HepG2 (cell line): ENCODE results near the gene CRNKL1. TPM values are rescaled to one million over a fixed set of nuclear protein-coding genes. Genes with fewer than 3 reads are reported as not detected.
A peak's percentile ranks its signal among the peaks of the same experiment; 100 is the strongest.

Experiments used
- GLMP ChIP-seq: sonication (generic); formaldehyde crosslinking; IDR thresholded peaks from 2 replicates; pipeline ENCODE4 v1.9.0; 2021; ENCODE audit warnings: missing genetic modification reagents, mild to moderate bottlenecking, borderline replicate concordance
- GMEB1 ChIP-seq: sonication (generic); formaldehyde crosslinking; IDR thresholded peaks from 2 replicates; pipeline ENCODE4 v1.5.1; 2020; ENCODE audit warnings: missing genetic modification reagents, mild to moderate bottlenecking, borderline replicate concordance
- IRX3 ChIP-seq: sonication (generic); formaldehyde crosslinking; IDR thresholded peaks from 2 replicates; pipeline ENCODE4 v1.8.1; 2023; ENCODE audit warnings: mild to moderate bottlenecking, low read depth, missing genetic modification reagents, borderline replicate concordance
- KIAA2018 ChIP-seq: sonication (generic); formaldehyde crosslinking; IDR thresholded peaks from 2 replicates; pipeline ENCODE4 v1.5.0; 2020; ENCODE audit warnings: mild to moderate bottlenecking, missing genetic modification reagents, borderline replicate concordance
- PRDM4 ChIP-seq: sonication (generic); formaldehyde crosslinking; IDR thresholded peaks from 2 replicates; pipeline ENCODE4 v1.9.0; 2021; ENCODE audit warnings: missing genetic modification reagents, borderline replicate concordance
- RXRA ChIP-seq: sonication (generic); formaldehyde crosslinking; IDR thresholded peaks from 2 replicates; pipeline ENCODE4 v1.5.1; 2020; ENCODE audit warnings: missing genetic modification reagents
- TBX2 ChIP-seq: sonication (generic); formaldehyde crosslinking; IDR thresholded peaks from 2 replicates; pipeline ENCODE4 v1.5.0; 2020; ENCODE audit warnings: missing genetic modification reagents, mild to moderate bottlenecking, borderline replicate concordance
- ZNF224 ChIP-seq: sonication (generic); formaldehyde crosslinking; IDR thresholded peaks from 2 replicates; pipeline ENCODE4 v1.5.0; 2020; ENCODE audit warnings: mild to moderate bottlenecking, missing genetic modification reagents
- polyA plus RNA-seq, 8 experiments: library from polyadenylated mRNA; depleted of rRNA in 3 of 8; stranded (reverse) in 7 of 8; unstranded in 1 of 8; fragments of >200 nt; fragmentation: Illumina TruSeq in 4 of 8; extraction: Trizol in 4 of 8; gene quantifications; 2 replicates each; pipeline versions ENCODE4 v1.2.1 to v1.2.3, GENCODE V29; 2011 to 2016; ENCODE audit warnings: low read depth in 4 of 8, missing spikeins in 1 of 8, mixed read lengths in 1 of 8; ENCODE audit not compliant: insufficient read depth in 1 of 8
- total RNA-seq, 5 experiments: library from RNA; depleted of rRNA; stranded (reverse); fragments of >200 nt; fragmentation: Illumina TruSeq; extraction: Trizol; gene quantifications; 2 replicates each; pipeline ENCODE4 v1.2.3, GENCODE V29; 2016; ENCODE audit warnings: low read depth in 1 of 5
- TF ChIP-seq, protein P1 (sequence below): sonication (generic); formaldehyde crosslinking; IDR thresholded peaks from 2 replicates; pipeline ENCODE4 v1.8.0; 2022; ENCODE audit warnings: mild to moderate bottlenecking, missing genetic modification reagents
- TF ChIP-seq, protein P2 (sequence below): IDR thresholded peaks from 2 replicates; pipeline ENCODE4 v1.6.1; 2016; ENCODE audit warnings: missing compliant biosample characterization, missing genetic modification reagents, borderline replicate concordance

The CRNKL1 gene
- total and polyA plus RNA-seq, 2 of the 13 experiments (the other 11 are each of a cell fraction or from before 2014, with no cell fraction given), result 12.3 to 64.5 TPM

- no peak for TF ChIP-seq RXRA (CRISPR knock-in tag)
- no peak for TF ChIP-seq GMEB1 (CRISPR knock-in tag)
- peak; percentile 79; the same call in 1 of the 2 replicates for TF ChIP-seq IRX3 (CRISPR knock-in tag)
- TF ChIP-seq GLMP, result no peak
- no peak for TF ChIP-seq PRDM4 (CRISPR knock-in tag)
- TF ChIP-seq, protein P1, sequence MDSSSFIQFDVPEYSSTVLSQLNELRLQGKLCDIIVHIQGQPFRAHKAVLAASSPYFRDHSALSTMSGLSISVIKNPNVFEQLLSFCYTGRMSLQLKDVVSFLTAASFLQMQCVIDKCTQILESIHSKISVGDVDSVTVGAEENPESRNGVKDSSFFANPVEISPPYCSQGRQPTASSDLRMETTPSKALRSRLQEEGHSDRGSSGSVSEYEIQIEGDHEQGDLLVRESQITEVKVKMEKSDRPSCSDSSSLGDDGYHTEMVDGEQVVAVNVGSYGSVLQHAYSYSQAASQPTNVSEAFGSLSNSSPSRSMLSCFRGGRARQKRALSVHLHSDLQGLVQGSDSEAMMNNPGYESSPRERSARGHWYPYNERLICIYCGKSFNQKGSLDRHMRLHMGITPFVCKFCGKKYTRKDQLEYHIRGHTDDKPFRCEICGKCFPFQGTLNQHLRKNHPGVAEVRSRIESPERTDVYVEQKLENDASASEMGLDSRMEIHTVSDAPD, result no peak
- 0 out of 2 replicates have a peak, but pooled peaks have one; percentile 3 for TF ChIP-seq KIAA2018 (CRISPR knock-in tag)
- TF ChIP-seq ZNF224 (CRISPR knock-in tag), result no peak
- no peak for TF ChIP-seq TBX2 (CRISPR knock-in tag)
- TF ChIP-seq, protein P2, sequence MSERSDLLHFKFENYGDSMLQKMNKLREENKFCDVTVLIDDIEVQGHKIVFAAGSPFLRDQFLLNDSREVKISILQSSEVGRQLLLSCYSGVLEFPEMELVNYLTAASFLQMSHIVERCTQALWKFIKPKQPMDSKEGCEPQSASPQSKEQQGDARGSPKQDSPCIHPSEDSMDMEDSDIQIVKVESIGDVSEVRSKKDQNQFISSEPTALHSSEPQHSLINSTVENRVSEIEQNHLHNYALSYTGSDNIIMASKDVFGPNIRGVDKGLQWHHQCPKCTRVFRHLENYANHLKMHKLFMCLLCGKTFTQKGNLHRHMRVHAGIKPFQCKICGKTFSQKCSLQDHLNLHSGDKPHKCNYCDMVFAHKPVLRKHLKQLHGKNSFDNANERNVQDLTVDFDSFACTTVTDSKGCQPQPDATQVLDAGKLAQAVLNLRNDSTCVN (CRISPR knock-in tag), result no peak
Measured at GRCh38 chr20:20051767-20052073, 546 bp downstream of the CRNKL1 start (continued).
